Cardiac fibroblast (primary cell): ENCODE results near the gene LTBP1.

Experiments
- DNase-seq, 2 donors: peaks; one replicate each; pipeline versions ENCODE4 v3.0.0 to v3.0.0-alpha.2; 2010; ENCODE audit warnings: low read depth in 2 of 2
- H3K4me3 ChIP-seq, 2 donors: replicated peaks in 1 of 2; 1 replicate in 1 of 2; 2 replicates in 1 of 2; pipeline ENCODE4 v1.5.1; 2011; ENCODE audit warnings: low read depth in 2 of 2, low read length in 2 of 2, mild to moderate bottlenecking in 2 of 2, moderate library complexity in 1 of 2
- CTCF ChIP-seq: IDR thresholded peaks from one replicate; pipeline ENCODE4 v1.5.1; 2011; ENCODE audit warnings: low read depth, mild to moderate bottlenecking, low read length, inconsistent platforms

The LTBP1 gene

GRCh38 chr2:33197198-33197938, 250.6 kb downstream of the LTBP1 start:
- H3K4me3 ChIP-seq = no peak overlapping the region
- no peak for DNase-seq
- TF ChIP-seq CTCF = no peak

GRCh38 chr2:33202641-33203522, 256.1 kb downstream of the LTBP1 start:
- DNase-seq = no peak
- no peak for TF ChIP-seq CTCF
- no peak overlapping the region for H3K4me3 ChIP-seq

GRCh38 chr2:33204945-33205344, 258.2 kb downstream of the LTBP1 start:
- TF ChIP-seq CTCF = no peak
- DNase-seq = no peak
- no peak overlapping the region for H3K4me3 ChIP-seq

- no peak overlapping the region for H3K4me3 ChIP-seq
- DNase-seq = no peak
- no peak for TF ChIP-seq CTCF
These were observed 259.1 kb downstream of the LTBP1 start for GRCh38 chr2:33205693-33206434.

- TF ChIP-seq CTCF = no peak
- DNase-seq = no peak
- no peak overlapping the region for H3K4me3 ChIP-seq
These were observed 260.5 kb downstream of the LTBP1 start for GRCh38 chr2:33207151-33207740.

- TF ChIP-seq CTCF = no peak
- no peak for DNase-seq
- no peak overlapping the region for H3K4me3 ChIP-seq
These were observed 261.6 kb downstream of the LTBP1 start for GRCh38 chr2:33208400-33208799.
